ENCODE data around the gene CDH20.
A peak's percentile ranks its signal among the peaks of the same experiment; 100 is the strongest.

CDH20 gene

GRCh38 chr18:61333271-61333745, at the start of gene CDH20:
TSS of gene CDH20 (plus strand) at chr18:61333430.
- DNase-seq (ENCODE audit: low read depth) = no peak

DNA sequence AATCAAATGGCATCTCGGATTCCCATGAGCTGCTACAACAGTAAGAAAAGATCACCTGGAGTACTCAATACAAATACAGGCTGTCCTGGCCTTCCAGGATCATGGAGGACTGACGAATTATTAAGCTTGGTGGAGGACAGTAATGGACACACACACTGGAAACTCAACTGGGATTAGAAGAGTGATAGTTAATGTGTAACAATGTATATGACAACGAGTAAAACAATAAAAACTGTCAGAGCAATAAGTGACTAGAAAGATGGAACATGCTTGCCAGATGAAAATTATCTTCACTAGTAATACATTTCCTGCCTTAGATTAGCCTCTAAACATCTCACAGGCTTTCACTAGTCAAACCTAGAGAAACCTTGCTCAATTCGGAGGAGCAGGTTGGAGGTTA, 49.2 kb upstream of the CDH20 start:
- DNase-seq (ENCODE audit: low read depth) = no peak

- DNase-seq (ENCODE audit: low read depth) = no peak
Measured at GRCh38 chr18:61285777-61286176, 47.5 kb upstream of the CDH20 start.

DNA sequence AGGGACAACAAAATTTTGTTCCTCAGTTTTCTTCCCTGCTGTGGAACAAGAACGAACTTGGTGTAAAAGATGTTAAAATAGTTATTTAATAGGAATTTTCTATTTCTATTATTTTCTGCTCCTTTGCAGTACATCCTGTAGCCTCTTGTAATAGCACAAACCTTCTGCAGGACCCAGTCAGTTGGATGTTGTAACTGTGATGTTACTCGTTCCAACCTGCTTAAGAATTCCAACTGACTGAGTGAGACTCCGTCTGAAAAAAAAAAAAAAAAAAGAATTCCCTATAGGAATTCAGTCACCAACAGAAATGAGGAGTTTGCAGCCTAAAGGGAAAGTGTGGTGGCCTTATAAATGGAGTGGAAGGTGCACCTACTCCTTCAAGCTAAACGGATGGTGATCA, 46.4 kb upstream of the CDH20 start:
- no peak for DNase-seq (ENCODE audit: low read depth)

GRCh38 chr18:61290616-61291015, 42.6 kb upstream of the CDH20 start:
- no peak for DNase-seq (ENCODE audit: low read depth)

GRCh38 chr18:61292280-61293035, 40.8 kb upstream of the CDH20 start:
- no peak for DNase-seq (ENCODE audit: low read depth)

GRCh38 chr18:61295153-61295552, 38.1 kb upstream of the CDH20 start:
- no peak for DNase-seq (ENCODE audit: low read depth)

DNA sequence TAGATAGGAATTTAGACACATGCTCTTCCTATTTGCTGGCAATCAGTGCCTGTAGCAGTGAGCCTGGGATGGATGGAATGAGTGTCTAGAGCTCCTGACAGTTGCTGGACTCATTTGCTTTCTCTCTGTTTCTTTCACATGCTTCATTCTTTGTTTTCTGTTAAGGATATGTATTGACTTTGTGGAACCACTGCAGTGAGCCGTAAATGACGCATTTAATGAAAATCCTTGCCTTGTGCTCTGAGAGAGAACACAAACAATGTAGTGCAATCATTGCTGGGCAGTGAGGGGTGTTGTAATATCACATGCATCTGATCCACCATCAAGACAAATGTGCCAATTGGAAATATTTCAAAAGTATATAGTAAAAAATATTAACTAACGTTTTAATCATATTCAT, 25.2 kb upstream of the CDH20 start:
- DNase-seq (ENCODE audit: low read depth) = no peak

DNA sequence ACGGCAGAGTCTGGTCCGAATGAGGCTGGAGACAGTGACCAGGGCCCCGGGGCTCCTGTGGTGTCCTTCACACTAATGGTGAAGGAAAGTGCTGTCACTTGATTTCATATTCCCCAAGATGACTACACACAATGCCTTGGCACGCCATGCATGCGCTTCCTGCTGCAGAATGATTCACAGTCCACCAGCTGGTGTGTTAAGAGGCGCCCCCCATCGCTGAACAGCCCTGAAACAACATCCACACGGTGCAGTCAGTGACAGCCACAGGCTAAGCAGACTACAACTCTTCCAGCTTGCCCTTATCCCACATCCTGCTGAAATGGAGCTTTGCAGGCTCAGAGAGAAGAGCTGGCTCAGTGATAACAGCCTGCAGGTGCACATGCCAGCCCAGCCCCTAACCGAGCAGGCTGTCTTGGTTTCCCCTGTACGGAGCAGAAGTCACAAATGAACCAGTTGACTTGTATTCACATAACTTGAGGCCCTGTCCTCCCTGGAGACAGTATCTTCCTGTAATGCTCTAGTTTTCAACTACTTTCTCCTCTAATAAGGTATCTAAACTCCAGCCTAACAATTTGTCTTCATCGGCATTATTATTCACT, 24.3 kb upstream of the CDH20 start:
- DNase-seq (ENCODE audit: low read depth) = no peak

DNA sequence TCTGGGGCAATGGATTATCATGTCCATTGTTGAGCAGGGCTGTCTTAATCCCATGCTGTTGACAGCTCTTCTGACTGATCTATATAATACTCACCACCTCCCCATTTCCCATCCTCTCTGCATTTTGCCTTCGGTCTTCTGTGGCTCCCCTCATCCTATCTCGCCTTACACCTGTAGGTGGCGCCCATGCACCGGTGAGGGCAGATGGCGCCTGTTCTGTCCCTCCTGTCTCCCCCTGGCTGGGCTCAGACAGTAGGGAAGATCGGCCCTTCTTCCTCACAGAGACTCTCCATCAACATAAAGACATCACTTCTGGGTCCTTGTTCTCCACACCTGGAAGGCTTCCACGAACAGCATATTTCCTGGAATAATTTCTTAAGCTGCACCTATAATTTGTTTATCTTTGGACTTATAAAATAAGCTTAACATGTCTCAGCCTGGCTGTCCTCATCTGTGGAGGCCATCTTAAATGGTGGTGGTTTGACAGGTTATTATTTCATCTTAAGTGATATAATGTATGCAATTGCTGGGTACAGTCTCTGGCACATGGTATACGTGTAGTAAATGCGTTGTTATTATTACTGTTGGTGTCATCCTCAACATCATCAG, 10.9 kb upstream of the CDH20 start:
- peak; percentile 4 for DNase-seq (ENCODE audit: low read depth)

DNA sequence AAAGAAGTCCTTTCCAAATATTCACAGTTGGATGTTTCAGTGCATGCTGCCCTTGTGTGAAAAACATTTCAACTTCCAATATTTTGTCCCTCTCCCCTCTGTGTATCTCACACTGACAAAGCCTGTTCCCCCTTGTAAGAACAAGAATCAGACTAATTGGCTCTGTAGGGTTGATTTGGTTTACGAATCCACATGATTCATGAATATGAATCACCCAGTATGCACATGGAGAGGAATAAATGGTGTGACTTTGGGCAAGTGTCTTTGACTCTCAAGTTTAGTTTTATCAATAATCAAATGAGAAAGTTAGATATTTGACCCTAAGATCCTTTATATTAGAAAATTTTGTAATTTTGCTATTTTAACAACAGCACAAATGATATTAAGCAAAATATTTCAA, 9.3 kb upstream of the CDH20 start:
- no peak for DNase-seq (ENCODE audit: low read depth)

GRCh38 chr18:61326407-61326806, 6.8 kb upstream of the CDH20 start:
- no peak for DNase-seq (ENCODE audit: low read depth)

DNA sequence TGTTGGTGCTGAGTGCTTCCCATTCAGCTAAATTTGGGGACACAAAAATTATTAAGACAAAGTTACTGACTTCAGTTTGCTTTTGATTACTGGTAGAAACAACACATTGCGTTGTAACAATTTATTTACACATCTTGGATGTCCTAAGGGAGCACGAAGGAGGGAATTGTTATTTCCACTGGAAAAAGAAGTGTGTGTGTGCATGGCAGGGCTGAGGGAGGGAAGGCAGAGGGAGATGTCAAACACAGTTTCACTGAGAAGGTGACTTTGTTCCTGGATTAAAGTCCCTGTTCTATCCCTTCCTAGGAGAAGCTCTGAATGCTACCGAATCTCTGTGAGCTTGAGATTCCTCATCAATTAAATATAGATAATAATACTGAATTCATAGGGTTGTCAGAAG, 3.8 kb upstream of the CDH20 start:
- no peak for DNase-seq (ENCODE audit: low read depth)

- no peak for DNase-seq (ENCODE audit: low read depth)
Measured at GRCh38 chr18:61331051-61331450, 2.2 kb upstream of the CDH20 start.

GRCh38 chr18:61333746-61334490, 688 bp downstream of the CDH20 start:
- no peak for DNase-seq (ENCODE audit: low read depth)

GRCh38 chr18:61334491-61334850, 1.2 kb downstream of the CDH20 start:
- DNase-seq (ENCODE audit: low read depth) = no peak

DNA sequence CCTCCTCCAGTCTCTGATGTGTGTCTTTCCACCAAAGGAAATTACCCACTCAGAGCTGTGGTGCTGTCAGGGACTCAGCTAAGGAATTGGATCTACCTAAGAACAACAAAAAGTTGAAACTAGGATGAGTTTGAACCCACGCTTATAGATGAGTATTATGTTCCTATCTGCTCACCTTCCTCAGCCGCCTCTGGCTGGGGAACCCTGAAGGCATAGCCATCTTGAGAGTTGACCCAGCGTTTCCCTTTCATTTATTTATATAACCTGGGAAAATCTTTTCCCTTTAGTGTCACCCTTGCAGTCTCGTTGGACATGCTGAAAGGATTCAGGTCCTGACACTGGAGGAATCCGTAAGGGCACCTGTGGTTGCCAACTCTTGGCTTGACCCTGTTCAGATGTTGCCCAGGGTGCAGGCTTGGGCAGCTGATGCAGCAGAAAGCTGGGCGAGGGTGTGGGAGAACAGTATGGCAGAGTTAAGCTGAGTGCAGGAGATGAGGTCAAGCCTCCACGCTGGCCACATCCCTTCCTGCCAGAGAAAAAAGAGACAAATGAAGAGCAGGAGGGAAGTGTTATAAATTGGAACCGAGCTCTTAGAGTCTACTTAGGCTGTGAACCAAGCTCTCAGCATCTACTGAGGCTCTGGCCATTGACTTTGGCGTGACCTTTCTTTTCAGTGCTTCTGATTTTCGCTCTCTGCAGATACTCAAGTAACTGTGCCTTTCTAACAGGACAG, 1.9 kb downstream of the CDH20 start:
- no peak for DNase-seq (ENCODE audit: low read depth)

GRCh38 chr18:61335684-61336555, 2.7 kb downstream of the CDH20 start:
- no peak for DNase-seq (ENCODE audit: low read depth)

DNA sequence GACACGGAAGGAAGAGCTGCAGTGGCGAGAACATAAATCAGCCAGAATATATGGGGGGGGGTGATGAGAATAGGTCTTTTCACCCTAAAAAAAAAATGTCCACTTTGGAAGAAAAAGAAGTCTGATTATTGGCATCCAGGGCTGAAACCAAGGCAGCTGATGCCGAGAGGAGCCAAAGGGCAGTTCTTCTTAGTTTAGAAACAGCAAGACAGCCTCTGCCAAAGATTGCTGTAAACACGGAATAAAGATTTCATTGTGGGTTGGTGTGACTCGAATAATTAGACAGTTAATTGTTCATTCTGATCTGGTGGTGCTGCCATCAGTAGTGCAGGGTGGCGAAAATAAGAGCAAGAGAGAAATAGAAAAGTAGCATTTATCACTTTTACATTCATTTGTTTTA, 3.5 kb downstream of the CDH20 start:
- no peak for DNase-seq (ENCODE audit: low read depth)

- DNase-seq (ENCODE audit: low read depth) = no peak
Measured at GRCh38 chr18:61337527-61337926, 4.3 kb downstream of the CDH20 start.

- DNase-seq (ENCODE audit: low read depth) = no peak
Measured at GRCh38 chr18:61340148-61340547, 6.9 kb downstream of the CDH20 start.

All from activated T-cell treated with anti-CD3 and anti-CD28 coated beads for 24 hours (primary cell).